HS-5 (cell line): ENCODE measurements around the gene LRCH2.

Experiments used
- DNase-seq: peaks from one replicate; pipeline ENCODE4 v3.0.0-alpha.2; 2012; ENCODE audit warnings: low read depth

The LRCH2 gene

GRCh38 chrX:115065304-115065703 lies 168.6 kb downstream of the LRCH2 start:
- no peak for DNase-seq
